GM23338 (cell line): ENCODE results near the gene RAB4A. TPM values are rescaled to one million over a fixed set of nuclear protein-coding genes. Genes with fewer than 3 reads are reported as not detected.

Experiments
- ATAC-seq: fragments of 200-7000 bp; cut with Tn5 transposase; 3 replicates; pipeline ENCODE4 v1.9.1; 2020
- DNase-seq: peaks from one replicate; pipeline ENCODE4 v3.0.0-alpha.2; 2015; ENCODE audit warnings: low spot score
- H2AFZ ChIP-seq: fragments of 200-600 bp; sonication (generic); 2 replicates; pipeline ENCODE4 v1.8.0; 2016; ENCODE audit warnings: antibody characterized with exemption, mild to moderate bottlenecking, moderate library complexity
- H3F3A ChIP-seq: fragments of 200-600 bp; sonication (generic); replicated peaks from 2 replicates; pipeline ENCODE4 v1.8.0; 2017; ENCODE audit warnings: antibody characterized with exemption, mixed run types, low read depth
- H3K27ac ChIP-seq: fragments of 200-600 bp; sonication (generic); 2 replicates; pipeline ENCODE4 v1.6.1; 2016; ENCODE audit warnings: low read depth
- H3K27me3 ChIP-seq: fragments of 200-600 bp; sonication (generic); 2 replicates; pipeline ENCODE4 v1.8.0; 2016; ENCODE audit warnings: mild to moderate bottlenecking, mixed run types, moderate library complexity; ENCODE audit not compliant: insufficient read depth
- H3K36me3 ChIP-seq: fragments of 200-600 bp; sonication (generic); 2 replicates; pipeline ENCODE4 v1.8.0; 2016; ENCODE audit warnings: mild to moderate bottlenecking; ENCODE audit not compliant: insufficient read depth
- H3K4me1 ChIP-seq: fragments of 200-600 bp; sonication (generic); 2 replicates; pipeline ENCODE4 v1.8.0; 2016; ENCODE audit warnings: mild to moderate bottlenecking, moderate library complexity; ENCODE audit not compliant: insufficient read depth
- H3K4me2 ChIP-seq: fragments of 200-600 bp; sonication (generic); 2 replicates; pipeline ENCODE4 v1.7.1; 2017; ENCODE audit warnings: mixed run types
- H3K4me3 ChIP-seq: fragments of 200-600 bp; sonication (generic); 2 replicates; pipeline ENCODE4 v1.6.1; 2016; ENCODE audit warnings: mixed run types
- H3K79me2 ChIP-seq: fragments of 200-600 bp; sonication (generic); replicated peaks from 2 replicates; pipeline ENCODE4 v1.8.0; 2017; ENCODE audit warnings: mild to moderate bottlenecking; ENCODE audit not compliant: insufficient read depth
- H3K9me2 ChIP-seq: fragments of 200-600 bp; sonication (generic); 2 replicates; pipeline ENCODE4 v1.8.0; 2017; ENCODE audit not compliant: insufficient read depth
- H4K20me1 ChIP-seq: fragments of 200-600 bp; sonication (generic); replicated peaks from 2 replicates; pipeline ENCODE4 v1.8.0; 2017; ENCODE audit warnings: mild to moderate bottlenecking; ENCODE audit not compliant: insufficient read depth
- H3K27ac Mint-ChIP-seq: 2 replicates; pipeline ENCODE4 v1.8.0; 2020; ENCODE audit warnings: inconsistent platforms, mild to moderate bottlenecking, moderate library complexity, mixed read lengths
- H3K27me3 Mint-ChIP-seq: 3 replicates; pipeline ENCODE4 v1.8.0; 2022; ENCODE audit warnings: low read depth, mild to moderate bottlenecking, moderate library complexity, mixed read lengths, inconsistent platforms; ENCODE audit not compliant: insufficient read depth, poor library complexity
- H3K36me3 Mint-ChIP-seq: 3 replicates; pipeline ENCODE4 v1.8.0; 2021; ENCODE audit warnings: low read depth, mild to moderate bottlenecking, inconsistent platforms, moderate library complexity, mixed read lengths
- H3K4me1 Mint-ChIP-seq: 3 replicates; pipeline ENCODE4 v1.8.0; 2020; ENCODE audit warnings: mild to moderate bottlenecking, inconsistent platforms, mixed read lengths
- H3K4me3 Mint-ChIP-seq: 3 replicates; pipeline ENCODE4 v1.8.0; 2021; ENCODE audit warnings: moderate library complexity, mild to moderate bottlenecking, inconsistent platforms, mixed read lengths
- H3K9me3 Mint-ChIP-seq: 3 replicates; pipeline ENCODE4 v1.8.0; 2020; ENCODE audit warnings: moderate library complexity, mild to moderate bottlenecking, inconsistent platforms, mixed read lengths
- CREB1 ChIP-seq: fragments of 250-450 bp; sonication (Bioruptor Pico); IDR thresholded peaks from 2 replicates; pipeline ENCODE4 v1.5.0; 2020; ENCODE audit warnings: low read depth, mild to moderate bottlenecking, moderate library complexity
- CTCF ChIP-seq, 2 experiments: fragments of 200-600 bp in 1 of 2; sonication (generic) in 1 of 2; conservative IDR thresholded peaks; 2 replicates each; pipeline versions ENCODE4 v1.5.1 to v1.6.1; 2016 to 2017; ENCODE audit warnings: antibody characterized with exemption in 2 of 2, low read depth in 2 of 2, mild to moderate bottlenecking in 2 of 2, moderate library complexity in 1 of 2
- EZH2 ChIP-seq: fragments of 200-600 bp; sonication (generic); IDR thresholded peaks from one replicate; pipeline ENCODE4 v1.8.0; 2017; ENCODE audit warnings: antibody characterized with exemption, mild to moderate bottlenecking, low read depth; ENCODE audit not compliant: unreplicated experiment
- EZH2phosphoT487 ChIP-seq: fragments of 200-600 bp; sonication (generic); IDR thresholded peaks from one replicate; pipeline ENCODE4 v1.8.1; 2018; ENCODE audit warnings: antibody characterized with exemption; ENCODE audit not compliant: unreplicated experiment
- JUNB ChIP-seq: IDR thresholded peaks from one replicate; pipeline ENCODE4 v1.6.1; 2016; ENCODE audit warnings: antibody characterized with exemption; ENCODE audit not compliant: unreplicated experiment
- NANOG ChIP-seq: IDR thresholded peaks from 2 replicates; pipeline ENCODE4 v1.6.1; 2016; ENCODE audit warnings: antibody characterized with exemption, borderline replicate concordance
- POLR2AphosphoS5 ChIP-seq: IDR thresholded peaks from 2 replicates; pipeline ENCODE4 v1.6.1; 2016; ENCODE audit warnings: antibody characterized with exemption, low read depth
- STAT1 ChIP-seq: IDR thresholded peaks from one replicate; pipeline ENCODE4 v1.6.1; 2016; ENCODE audit warnings: antibody characterized with exemption; ENCODE audit not compliant: unreplicated experiment
- ZNF114 ChIP-seq: fragments of 250-450 bp; sonication (Bioruptor Pico); IDR thresholded peaks from 2 replicates; pipeline ENCODE4 v1.5.0; 2020; ENCODE audit warnings: mild to moderate bottlenecking, moderate library complexity
- ZNF331 ChIP-seq: fragments of 250-450 bp; sonication (Bioruptor Pico); IDR thresholded peaks from 2 replicates; pipeline ENCODE4 v1.5.0; 2020; ENCODE audit warnings: low read depth, mild to moderate bottlenecking, moderate library complexity
- ZNF462 ChIP-seq: fragments of 250-450 bp; sonication (Bioruptor Pico); IDR thresholded peaks from 2 replicates; pipeline ENCODE4 v1.5.0; 2020; ENCODE audit warnings: mild to moderate bottlenecking, moderate library complexity
- polyA plus RNA-seq: library from polyadenylated mRNA; unstranded; fragments of >200 nt; fragmentation: Nextera tagmentation; extraction: Ambion mirVana; gene quantifications from 2 replicates; pipeline ENCODE4 v1.2.1, GENCODE V29; 2016
- total RNA-seq: library from RNA; depleted of rRNA; stranded (reverse); fragments of >200 nt; shearing (Covaris generic); gene quantifications from 2 replicates; pipeline ENCODE4 v1.2.3, GENCODE V29; 2014
- TF ChIP-seq, protein P1 (sequence below): IDR thresholded peaks from 2 replicates; pipeline ENCODE4 v1.6.1; 2016; ENCODE audit warnings: antibody characterized with exemption
- TF ChIP-seq, protein P2 (sequence below): IDR thresholded peaks from one replicate; pipeline ENCODE4 v1.6.1; 2018; ENCODE audit warnings: antibody characterized with exemption; ENCODE audit not compliant: unreplicated experiment

RAB4A gene
- total and polyA plus RNA-seq, 2 experiments from 2014 or later = 37.5 to 50.8 TPM

- H3K79me2 ChIP-seq = no peaks in the 10 kb centered on the region; the same call in 1 of the 2 replicates
- H3K36me3 ChIP-seq = peaks cover 18% of the 10 kb centered on the region
- Mint-ChIP-seq H3K27ac (no peak overlapping the region), H3K9me3 (no peaks in the 10 kb centered on the region), H3K36me3 (0 out of 3 replicates have a peak, but pooled peaks cover 4% of the 10 kb centered on the region), H3K4me1 (peaks cover 10% of the 10 kb centered on the region), H3K27me3 (no peaks in the 10 kb centered on the region), H3K4me3 (no peak overlapping the region)
- H3K4me2 ChIP-seq = no peak overlapping the region
- H4K20me1 ChIP-seq = no peaks in the 10 kb centered on the region; the same call in 1 of the 2 replicates
- H3F3A ChIP-seq = no peaks in the 10 kb centered on the region
- H3K9me2 ChIP-seq = no peaks in the 10 kb centered on the region
- no peak overlapping the region for H3K27ac ChIP-seq
- H2AFZ ChIP-seq = no peak overlapping the region
- ATAC-seq = no peak
- no peak overlapping the region for H3K4me3 ChIP-seq
- DNase-seq = no peak
- TF ChIP-seq CREB1 (CRISPR knock-in tag) (no peak), NANOG (no peak), ZNF462 (CRISPR knock-in tag) (no peak), EZH2phosphoT487 (no peak), ZNF114 (CRISPR knock-in tag) (no peak), ZNF331 (CRISPR knock-in tag) (no peak), JUNB (no peak), CTCF (conservative IDR thresholded peaks at IDR 0.05; ENCODE audit: low read depth in 2 of 2) (no peak), STAT1 (no peak), EZH2 (no peak), POLR2AphosphoS5 (no peak)
- TF ChIP-seq, protein P1, sequence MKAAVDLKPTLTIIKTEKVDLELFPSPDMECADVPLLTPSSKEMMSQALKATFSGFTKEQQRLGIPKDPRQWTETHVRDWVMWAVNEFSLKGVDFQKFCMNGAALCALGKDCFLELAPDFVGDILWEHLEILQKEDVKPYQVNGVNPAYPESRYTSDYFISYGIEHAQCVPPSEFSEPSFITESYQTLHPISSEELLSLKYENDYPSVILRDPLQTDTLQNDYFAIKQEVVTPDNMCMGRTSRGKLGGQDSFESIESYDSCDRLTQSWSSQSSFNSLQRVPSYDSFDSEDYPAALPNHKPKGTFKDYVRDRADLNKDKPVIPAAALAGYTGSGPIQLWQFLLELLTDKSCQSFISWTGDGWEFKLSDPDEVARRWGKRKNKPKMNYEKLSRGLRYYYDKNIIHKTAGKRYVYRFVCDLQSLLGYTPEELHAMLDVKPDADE = no peak
- TF ChIP-seq, protein P2, sequence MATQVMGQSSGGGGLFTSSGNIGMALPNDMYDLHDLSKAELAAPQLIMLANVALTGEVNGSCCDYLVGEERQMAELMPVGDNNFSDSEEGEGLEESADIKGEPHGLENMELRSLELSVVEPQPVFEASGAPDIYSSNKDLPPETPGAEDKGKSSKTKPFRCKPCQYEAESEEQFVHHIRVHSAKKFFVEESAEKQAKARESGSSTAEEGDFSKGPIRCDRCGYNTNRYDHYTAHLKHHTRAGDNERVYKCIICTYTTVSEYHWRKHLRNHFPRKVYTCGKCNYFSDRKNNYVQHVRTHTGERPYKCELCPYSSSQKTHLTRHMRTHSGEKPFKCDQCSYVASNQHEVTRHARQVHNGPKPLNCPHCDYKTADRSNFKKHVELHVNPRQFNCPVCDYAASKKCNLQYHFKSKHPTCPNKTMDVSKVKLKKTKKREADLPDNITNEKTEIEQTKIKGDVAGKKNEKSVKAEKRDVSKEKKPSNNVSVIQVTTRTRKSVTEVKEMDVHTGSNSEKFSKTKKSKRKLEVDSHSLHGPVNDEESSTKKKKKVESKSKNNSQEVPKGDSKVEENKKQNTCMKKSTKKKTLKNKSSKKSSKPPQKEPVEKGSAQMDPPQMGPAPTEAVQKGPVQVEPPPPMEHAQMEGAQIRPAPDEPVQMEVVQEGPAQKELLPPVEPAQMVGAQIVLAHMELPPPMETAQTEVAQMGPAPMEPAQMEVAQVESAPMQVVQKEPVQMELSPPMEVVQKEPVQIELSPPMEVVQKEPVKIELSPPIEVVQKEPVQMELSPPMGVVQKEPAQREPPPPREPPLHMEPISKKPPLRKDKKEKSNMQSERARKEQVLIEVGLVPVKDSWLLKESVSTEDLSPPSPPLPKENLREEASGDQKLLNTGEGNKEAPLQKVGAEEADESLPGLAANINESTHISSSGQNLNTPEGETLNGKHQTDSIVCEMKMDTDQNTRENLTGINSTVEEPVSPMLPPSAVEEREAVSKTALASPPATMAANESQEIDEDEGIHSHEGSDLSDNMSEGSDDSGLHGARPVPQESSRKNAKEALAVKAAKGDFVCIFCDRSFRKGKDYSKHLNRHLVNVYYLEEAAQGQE = no peak
- H3K27me3 ChIP-seq = no peaks in the 10 kb centered on the region
- H3K4me1 ChIP-seq = peaks cover 7% of the 10 kb centered on the region; the same call in 1 of the 2 replicates
Observed at GRCh38 chr1:229323201-229323600, 52.3 kb downstream of the RAB4A start.
